HepG2 (cell line): ENCODE measurements around the gene ZFP36. TPM values are rescaled to one million over a fixed set of nuclear protein-coding genes. Genes with fewer than 3 reads are reported as not detected.

Experiments used
- BRCA1 ChIP-seq: sonication (generic); formaldehyde crosslinking; IDR thresholded peaks from 2 replicates; pipeline ENCODE4 v1.4.0; 2020; ENCODE audit warnings: missing genetic modification reagents
- EEA1 ChIP-seq: sonication (generic); formaldehyde crosslinking; IDR thresholded peaks from 2 replicates; pipeline ENCODE4 v1.5.1; 2020; ENCODE audit warnings: mild to moderate bottlenecking, missing genetic modification reagents, borderline replicate concordance
- ELF3 ChIP-seq: IDR thresholded peaks from 2 replicates; pipeline ENCODE4 v1.6.1; 2016; ENCODE audit warnings: missing genetic modification reagents, missing compliant biosample characterization
- FOXP1 ChIP-seq, 2 experiments: fragments of 450-650 bp in 1 of 2; IDR thresholded peaks; 2 replicates each; pipeline ENCODE4 v1.6.1; 2017 to 2018; ENCODE audit warnings: antibody characterized with exemption in 1 of 2
- HES4 ChIP-seq: sonication (generic); formaldehyde crosslinking; IDR thresholded peaks from 2 replicates; pipeline ENCODE4 v1.9.0; 2021; ENCODE audit warnings: mild to moderate bottlenecking, missing genetic modification reagents, borderline replicate concordance
- HOXA7 ChIP-seq: sonication (generic); formaldehyde crosslinking; IDR thresholded peaks from 2 replicates; pipeline ENCODE4 v1.8.1; 2022; ENCODE audit warnings: mild to moderate bottlenecking, missing genetic modification reagents, moderate library complexity
- IRF9 ChIP-seq: sonication (generic); formaldehyde crosslinking; IDR thresholded peaks from 2 replicates; pipeline ENCODE4 v1.8.0; 2022; ENCODE audit warnings: missing genetic modification reagents, mild to moderate bottlenecking, borderline replicate concordance
- SETDB1 ChIP-seq: sonication (generic); formaldehyde crosslinking; IDR thresholded peaks from 2 replicates; pipeline ENCODE4 v1.5.1; 2020; ENCODE audit warnings: missing genetic modification reagents, mild to moderate bottlenecking, borderline replicate concordance
- SNAPC2 ChIP-seq: sonication (generic); formaldehyde crosslinking; IDR thresholded peaks from 2 replicates; pipeline ENCODE4 v1.8.1; 2022; ENCODE audit warnings: mild to moderate bottlenecking, missing genetic modification reagents
- SP2 ChIP-seq: sonication (generic); formaldehyde crosslinking; IDR thresholded peaks from 2 replicates; pipeline ENCODE4 v1.5.1; 2020; ENCODE audit warnings: mild to moderate bottlenecking, missing genetic modification reagents
- TSC22D2 ChIP-seq: sonication (generic); formaldehyde crosslinking; IDR thresholded peaks from 2 replicates; pipeline ENCODE4 v1.5.1; 2020; ENCODE audit warnings: missing genetic modification reagents, mild to moderate bottlenecking, borderline replicate concordance
- ZC3H4 ChIP-seq: sonication (generic); formaldehyde crosslinking; IDR thresholded peaks from 2 replicates; pipeline ENCODE4 v1.4.0; 2020; ENCODE audit warnings: missing genetic modification reagents, borderline replicate concordance
- ZNF230 ChIP-seq: sonication (generic); formaldehyde crosslinking; IDR thresholded peaks from 2 replicates; pipeline ENCODE4 v1.4.0; 2020; ENCODE audit warnings: mild to moderate bottlenecking, missing genetic modification reagents
- ZNF354B ChIP-seq: sonication (generic); formaldehyde crosslinking; IDR thresholded peaks from 2 replicates; pipeline ENCODE4 v1.8.0; 2022; ENCODE audit warnings: mild to moderate bottlenecking, missing genetic modification reagents
- ZNF768 ChIP-seq: sonication (generic); formaldehyde crosslinking; IDR thresholded peaks from 2 replicates; pipeline ENCODE4 v1.4.0; 2020; ENCODE audit warnings: missing genetic modification reagents
- polyA plus RNA-seq, 8 experiments: library from polyadenylated mRNA; depleted of rRNA in 3 of 8; stranded (reverse) in 7 of 8; unstranded in 1 of 8; fragments of >200 nt; fragmentation: Illumina TruSeq in 4 of 8; extraction: Trizol in 4 of 8; gene quantifications; 2 replicates each; pipeline versions ENCODE4 v1.2.1 to v1.2.3, GENCODE V29; 2011 to 2016; ENCODE audit warnings: low read depth in 4 of 8, missing spikeins in 1 of 8, mixed read lengths in 1 of 8; ENCODE audit not compliant: insufficient read depth in 1 of 8
- total RNA-seq, 5 experiments: library from RNA; depleted of rRNA; stranded (reverse); fragments of >200 nt; fragmentation: Illumina TruSeq; extraction: Trizol; gene quantifications; 2 replicates each; pipeline ENCODE4 v1.2.3, GENCODE V29; 2016; ENCODE audit warnings: low read depth in 1 of 5

ZFP36 gene
- total and polyA plus RNA-seq, 2 of the 13 experiments (the other 11 are each of a cell fraction or from before 2014, with no cell fraction given), result 1.4 to 1.7 TPM

DNA sequence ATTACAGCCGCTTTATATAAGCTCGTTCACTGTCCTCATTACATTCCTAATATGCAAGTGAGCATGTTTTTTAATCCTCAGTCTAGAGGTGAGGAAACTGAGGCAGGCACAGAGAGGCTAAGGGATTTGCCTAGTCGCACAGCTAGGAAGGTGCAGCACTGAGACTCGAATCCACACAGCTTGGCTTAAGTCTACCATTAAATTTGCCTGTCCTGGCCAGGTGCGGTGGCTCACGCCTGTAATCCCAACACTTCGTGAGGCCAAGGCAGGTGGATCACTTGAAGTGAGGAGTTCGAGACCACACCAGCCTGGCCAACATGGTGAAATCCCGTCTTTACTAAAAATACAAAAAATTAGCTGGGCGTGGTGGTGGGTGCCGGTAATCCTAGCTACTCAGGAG, 21.1 kb downstream of the ZFP36 start (continued):
- TF ChIP-seq HOXA7 (CRISPR knock-in tag), result no peak
- TF ChIP-seq SP2 (CRISPR knock-in tag), result no peak
- TF ChIP-seq SNAPC2 (CRISPR knock-in tag), result no peak
- no peak for TF ChIP-seq SETDB1 (CRISPR knock-in tag)
- no peak for TF ChIP-seq FOXP1 (IDR thresholded peaks at IDR 0.05)
- no peak for TF ChIP-seq FOXP1 (CRISPR knock-in tag; IDR thresholded peaks at IDR 0.05)
- no peak for TF ChIP-seq ZNF354B (CRISPR knock-in tag)
- TF ChIP-seq ZNF230 (CRISPR knock-in tag), result 0 out of 2 replicates have a peak, but pooled peaks have one; percentile 53
- TF ChIP-seq EEA1 (CRISPR knock-in tag), result no peak
- 0 out of 2 replicates have a peak, but pooled peaks have one; percentile 10 for TF ChIP-seq TSC22D2 (CRISPR knock-in tag)
- TF ChIP-seq ZNF768 (CRISPR knock-in tag), result peak; percentile 88
- TF ChIP-seq BRCA1 (CRISPR knock-in tag), result no peak
- TF ChIP-seq ELF3 (CRISPR knock-in tag), result no peak
- 0 out of 2 replicates have a peak, but pooled peaks have one; percentile 38 for TF ChIP-seq HES4 (CRISPR knock-in tag)
- TF ChIP-seq IRF9, result 0 out of 2 replicates have a peak, but pooled peaks have one; percentile 11
- TF ChIP-seq ZC3H4 (CRISPR knock-in tag), result no peak
